ENCODE data around the gene FCER1G.

The FCER1G gene

DNA sequence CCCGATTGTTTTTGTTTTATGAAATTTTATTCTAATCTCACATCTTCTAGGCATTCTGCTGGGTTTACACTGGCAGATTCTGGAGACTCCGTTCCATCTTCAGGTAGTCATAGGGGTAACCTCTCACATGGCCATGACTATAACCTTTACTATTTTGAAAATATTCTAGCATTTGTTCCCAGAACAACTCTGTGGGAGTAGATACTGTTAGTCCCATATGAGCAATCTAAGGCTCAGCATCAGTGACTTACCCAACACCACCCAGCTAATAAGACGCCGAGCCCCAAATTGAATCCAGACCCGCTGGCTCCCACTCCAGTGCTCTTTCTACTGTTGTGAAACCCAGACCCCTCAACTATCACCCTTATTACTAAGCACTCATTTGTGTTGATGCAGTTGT, 26.1 kb upstream of the FCER1G start:
- DNase-seq, result no peak

DNA sequence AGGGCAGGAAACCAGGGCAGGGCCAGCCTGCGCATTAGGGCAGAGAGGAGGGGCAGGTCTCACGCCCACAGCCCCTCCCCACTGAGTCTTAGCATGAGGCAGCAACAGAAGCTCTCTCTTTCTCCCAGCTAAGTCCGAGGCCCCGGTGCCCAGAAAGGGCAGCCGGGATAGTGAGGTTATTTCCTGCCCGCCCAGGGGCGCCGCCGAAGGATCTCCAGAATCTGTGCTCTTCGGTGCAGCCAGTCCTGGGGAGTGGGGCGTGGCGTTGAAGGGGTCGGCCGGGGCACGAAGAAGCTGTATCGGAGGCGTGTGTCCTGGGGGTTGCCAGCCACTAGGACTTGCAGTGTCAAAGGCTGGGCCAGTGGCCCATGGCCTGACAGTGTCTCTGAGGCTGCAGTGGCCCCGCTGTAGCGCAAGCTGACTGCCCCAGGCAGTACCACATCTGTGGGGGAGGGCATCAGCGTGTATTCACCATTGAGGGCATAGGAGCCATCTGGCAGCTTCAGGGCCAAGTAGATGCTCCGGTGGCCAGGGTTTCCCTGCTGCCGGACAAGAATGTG, 24.1 kb upstream of the FCER1G start:
- DNase-seq, result no peak

DNA sequence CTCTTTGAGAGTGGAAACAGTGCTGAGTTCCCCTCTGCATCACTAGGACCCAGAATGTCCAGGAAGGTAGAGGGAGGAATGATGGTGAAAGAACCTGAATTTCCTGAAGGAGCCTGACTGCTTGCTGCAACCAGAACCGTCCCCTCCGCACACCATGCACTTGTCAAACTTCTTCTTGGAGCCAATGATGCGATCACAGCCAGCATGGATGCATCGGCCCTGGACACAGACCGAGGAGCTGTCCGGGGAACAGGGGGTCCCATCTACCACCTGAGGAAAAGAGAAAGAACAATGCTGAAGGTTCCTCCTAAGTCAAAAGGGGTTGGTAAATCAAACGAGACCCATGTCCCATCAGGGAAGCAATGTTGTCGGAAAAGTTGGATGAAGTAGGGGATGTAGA, 23.1 kb upstream of the FCER1G start:
- no peak for DNase-seq

DNA sequence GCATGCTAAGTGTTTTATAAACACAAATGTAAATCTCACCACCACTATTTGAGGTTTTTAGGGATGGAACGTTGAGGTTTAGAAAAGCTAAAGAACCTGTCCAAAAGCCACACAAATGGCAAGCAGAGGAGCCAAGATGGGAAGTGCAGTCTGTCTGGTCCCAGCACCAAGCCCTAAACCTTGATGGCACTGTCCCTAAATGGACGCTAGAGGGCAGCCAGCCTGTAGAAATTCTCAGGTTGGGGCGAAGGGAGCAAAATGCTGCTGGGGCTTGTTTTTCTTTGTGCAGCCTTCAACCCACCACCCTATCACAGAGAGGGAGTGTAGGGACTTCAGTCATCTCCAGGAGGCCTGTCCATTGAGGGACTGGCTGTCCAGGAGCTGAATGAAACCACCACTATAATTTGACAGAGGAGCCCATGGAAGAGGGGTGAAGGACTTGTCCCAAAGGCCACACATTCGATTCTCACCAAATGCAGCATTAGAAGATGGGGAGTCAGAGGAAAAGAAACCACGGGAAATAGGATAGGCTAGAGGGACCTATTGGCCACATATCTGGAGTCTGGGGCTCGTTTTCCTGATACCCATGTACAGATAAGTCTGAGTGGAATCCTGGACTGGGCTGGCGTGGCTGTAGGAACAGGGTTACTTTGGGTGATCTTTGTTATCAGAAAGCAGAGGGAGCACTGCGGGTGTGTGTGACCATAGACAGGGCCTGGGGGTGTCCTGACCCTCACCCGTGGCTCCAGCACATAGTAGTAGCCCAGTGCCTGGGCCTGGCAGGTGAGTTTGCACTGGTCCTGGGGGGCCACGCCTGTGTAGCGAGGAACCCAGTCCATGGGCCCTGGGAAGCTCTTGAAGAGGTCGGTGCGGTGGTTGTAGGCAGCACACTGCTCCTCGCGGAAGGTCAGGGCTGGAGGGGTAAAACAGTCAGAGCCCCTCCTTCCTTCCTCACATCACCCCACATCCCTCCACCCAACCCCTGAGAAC, 22.3 kb upstream of the FCER1G start:
- DNase-seq, result peak; percentile 67

DNA sequence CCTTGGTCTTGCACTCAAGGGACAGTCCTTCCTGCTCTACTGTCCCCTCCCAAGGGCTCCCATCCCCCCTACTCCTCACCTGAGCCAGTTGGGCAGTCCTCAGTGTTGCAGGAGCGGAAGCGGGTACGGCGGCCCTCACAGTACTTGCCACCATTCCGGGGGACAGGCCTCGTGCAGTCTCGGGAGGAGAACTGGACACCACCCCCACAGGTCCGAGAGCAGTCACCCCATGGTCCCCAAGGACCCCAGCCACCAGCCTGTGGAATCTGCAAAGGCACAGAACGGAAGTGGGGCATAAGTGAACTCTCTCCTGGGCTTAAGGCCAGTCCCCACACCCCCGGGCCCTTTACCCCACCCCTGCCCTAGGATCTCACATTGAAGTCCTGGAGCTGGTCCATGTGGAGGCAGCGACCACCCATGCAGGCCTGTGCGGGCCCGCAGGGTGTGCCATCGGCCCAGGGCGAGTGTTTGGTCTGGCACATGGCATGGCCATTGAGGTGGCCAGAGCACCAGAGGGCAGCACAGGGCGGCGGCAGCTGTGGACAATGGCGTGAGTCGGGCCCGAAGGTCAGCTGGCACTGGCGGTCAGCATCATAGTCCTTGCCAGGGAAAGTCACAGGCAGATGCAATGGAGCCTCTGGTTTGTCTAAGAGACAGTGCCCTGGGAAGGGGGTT, 21.4 kb upstream of the FCER1G start:
- DNase-seq, result no peak

DNA sequence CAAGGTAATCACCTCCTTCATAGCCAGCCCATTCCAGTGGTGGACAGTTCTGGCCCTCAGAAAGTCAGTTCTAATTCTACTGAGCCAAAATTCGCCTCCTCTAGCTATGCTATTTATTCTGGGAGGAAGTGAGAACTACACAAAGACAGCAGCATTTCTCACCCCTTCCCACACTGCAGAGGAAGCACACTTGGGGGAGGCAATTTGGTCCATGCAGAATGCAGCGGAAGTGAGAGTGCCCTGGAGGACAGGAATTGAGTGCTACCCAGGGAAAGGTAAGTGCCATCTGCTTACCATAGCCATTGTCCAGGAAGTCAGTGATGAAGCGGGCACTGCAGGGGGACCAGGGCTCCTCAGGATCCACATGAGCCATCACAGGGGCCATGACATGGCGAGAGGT, 19.9 kb upstream of the FCER1G start:
- DNase-seq, result no peak

DNA sequence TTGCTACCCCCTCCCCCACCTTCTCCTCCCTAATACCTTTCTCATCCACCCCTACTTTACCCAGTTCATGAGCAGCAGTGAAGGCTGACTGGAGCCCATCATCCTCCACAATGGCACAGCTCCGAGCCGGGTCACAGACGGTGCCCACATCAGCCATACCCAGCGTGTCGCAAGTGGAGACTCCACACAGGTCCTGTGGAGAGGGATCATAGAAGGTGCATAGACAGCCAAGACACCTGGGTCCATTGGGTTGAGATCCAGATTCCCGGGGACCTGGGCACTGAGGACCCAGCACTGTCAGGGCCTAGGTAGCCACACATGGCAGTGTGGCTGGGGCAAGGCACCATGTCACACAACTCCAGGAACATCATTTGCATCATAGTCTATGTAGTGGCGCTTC, 19.0 kb upstream of the FCER1G start:
- DNase-seq, result no peak

DNA sequence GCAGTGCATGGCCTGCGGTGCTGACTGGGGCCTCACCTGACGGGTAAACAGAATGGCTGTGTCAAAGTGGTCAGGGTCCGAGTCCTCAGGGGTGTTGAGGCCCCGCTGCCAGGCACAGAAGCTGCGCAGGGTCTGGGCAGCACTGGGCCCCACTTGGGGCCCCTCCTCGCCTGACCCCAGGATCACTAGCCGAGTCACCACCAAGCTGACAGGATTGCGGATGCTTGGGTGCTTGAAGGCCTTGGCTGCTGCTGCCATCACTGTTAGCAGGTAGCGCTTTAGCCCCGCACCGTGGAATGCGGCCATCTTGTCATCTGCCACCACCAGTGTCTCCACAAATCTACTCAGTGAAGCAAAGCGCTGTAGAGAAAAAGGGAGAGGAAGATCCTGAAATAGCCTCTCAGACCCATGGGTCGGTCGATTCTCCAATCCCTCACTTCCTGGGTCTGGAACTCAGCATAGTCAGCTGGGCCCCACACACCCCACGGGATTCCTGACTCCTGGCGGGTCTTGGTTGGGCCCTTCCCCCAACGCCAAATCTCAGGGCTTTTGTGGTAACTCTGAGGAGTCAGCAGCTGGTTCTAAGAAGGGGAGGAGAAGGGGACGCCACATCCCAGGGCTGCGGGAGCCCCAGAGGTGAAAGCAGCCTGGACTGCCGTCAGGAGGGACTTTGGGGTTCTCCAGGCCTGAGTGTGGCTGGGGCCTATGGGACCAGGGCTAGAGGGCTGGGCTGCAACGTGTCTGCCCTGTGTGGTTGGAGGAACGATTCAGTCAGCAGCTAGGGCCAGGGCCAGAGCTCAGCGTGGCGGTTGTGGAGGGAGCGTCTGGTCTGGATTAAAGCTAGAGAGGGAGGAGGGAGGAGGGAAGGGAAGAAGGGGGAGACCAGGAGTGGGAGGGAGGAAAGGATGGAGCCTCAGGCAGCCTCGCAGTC, 18.3 kb upstream of the FCER1G start:
- no peak for DNase-seq

DNA sequence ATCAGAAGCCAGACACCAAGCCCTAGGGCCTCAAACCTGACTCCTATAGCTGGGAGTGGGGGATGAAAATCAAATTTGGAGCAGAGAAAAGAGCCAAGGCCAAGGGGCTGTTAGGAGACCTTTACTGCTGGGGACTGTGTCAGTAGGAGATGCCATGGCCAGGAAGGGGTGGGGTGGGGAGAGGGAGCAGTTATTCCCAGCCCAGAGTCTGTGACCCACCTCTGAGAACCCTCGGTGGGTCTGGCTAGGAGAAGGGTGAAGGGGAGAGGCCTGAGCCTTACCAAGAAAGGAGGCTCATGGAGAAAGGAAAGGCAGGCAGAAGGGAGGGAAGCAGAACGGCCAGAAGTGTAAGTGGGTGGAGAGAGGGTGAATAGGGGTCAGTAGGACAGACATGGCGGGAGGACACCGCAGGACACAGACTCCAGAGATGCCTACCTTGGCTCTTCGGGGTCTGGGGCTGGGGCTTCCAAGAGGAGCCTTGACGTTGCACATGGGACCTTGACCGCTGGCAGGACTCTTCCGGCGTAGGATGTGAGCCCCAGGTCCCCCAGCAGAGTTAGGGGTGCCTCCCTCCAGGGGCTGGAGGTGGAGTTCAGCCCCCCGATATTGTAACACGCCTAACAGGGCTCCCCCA, 17.4 kb upstream of the FCER1G start:
- no peak for DNase-seq

DNA sequence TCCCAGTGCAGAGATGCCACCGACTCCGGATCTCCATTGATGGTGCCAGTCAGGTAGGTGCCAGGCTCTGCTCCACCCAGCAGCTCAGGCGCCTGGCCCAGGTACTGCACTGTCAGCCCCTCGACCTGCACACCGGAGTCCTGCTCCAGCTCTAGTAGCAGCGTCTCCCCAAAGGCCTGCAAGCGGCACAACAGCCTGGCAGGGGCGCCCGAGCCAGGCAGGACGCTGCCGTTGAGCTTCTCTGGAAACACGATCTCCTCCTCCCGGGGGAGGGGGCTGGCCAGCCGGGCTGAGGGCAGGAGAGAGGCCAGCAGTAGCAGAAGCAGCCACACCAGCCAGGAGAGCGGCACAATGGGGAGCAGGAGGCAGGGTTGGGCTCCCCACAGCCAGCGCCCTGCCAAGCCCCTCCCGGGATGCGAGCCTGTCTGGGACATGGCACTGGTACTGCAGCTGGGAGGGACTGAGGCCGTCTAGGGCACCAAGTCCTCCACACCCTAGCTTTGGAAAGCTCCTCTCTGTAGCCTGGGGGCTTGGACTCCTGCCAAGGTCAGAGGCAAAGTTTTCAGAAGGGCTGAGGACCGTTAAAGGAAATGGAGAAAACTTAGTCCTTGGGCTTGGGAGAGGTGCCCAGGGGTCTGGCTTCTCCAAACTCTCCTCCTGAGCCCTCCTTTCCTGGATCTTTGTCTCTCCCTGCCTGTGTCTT, 16.8 kb upstream of the FCER1G start:
- no peak for DNase-seq

DNA sequence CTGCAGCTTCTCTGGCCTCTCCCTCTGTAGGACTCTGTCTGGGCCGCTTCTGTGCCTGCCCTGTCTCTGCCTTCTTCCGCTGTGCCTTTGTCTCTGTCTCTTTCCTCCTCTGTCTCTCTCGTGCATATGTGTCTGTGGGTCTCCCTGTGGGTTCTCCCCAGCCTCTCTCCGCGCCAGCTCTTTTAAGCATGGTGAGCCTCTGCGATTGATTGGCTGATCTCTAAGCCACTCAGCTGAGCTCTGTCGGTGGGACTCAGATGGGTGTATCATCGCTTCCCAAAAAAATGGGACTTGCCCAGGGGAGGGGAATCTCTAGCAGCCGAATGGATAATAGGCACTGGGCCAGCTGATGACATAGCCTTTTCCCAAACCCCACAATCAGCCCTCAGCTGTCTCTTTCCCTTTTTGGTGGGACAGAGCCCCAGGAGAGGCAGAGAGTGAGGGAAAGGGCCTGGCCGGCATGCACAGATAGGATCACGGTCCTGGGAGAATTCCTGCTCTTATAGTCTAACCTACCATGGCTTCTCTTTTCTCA, 16.1 kb upstream of the FCER1G start, which contains the start of gene ADAMTS4:
TSS of gene ADAMTS4 (minus strand) at position 158 of the 535 bp plus-strand sequence. CDS start 427 bp downstream, outside the sequence.
- DNase-seq, result no peak

DNA sequence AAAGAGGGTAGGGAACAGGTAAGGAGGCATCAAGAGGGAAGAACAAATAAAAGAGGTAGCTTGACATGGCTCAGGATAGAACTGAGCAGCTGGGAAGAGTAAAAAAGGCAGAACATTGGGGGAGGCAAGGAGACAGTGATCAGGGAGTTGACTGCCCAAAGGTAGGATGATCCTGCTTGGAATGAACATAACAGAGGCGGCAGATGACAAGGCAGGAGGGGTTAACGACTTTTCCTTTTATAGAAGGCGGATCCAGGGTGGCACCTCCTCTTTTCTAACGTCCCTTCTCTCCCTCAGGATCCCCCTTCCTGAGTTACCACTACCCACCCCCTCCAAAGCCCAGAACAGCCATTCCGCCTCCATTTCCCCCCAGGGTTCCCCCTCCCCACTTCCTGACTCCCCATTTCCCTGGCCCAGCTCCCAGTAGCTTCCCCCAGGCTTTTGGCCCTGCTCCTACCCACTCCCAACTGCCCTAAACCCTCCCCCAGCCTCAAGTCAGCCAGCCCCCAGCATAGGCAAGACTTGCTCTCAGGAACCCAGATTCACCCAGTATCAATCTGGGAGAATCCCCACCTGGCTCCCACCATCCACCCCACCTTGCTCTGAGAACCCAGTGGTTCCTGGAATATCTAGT, 15.5 kb upstream of the FCER1G start:
- DNase-seq, result no peak

DNA sequence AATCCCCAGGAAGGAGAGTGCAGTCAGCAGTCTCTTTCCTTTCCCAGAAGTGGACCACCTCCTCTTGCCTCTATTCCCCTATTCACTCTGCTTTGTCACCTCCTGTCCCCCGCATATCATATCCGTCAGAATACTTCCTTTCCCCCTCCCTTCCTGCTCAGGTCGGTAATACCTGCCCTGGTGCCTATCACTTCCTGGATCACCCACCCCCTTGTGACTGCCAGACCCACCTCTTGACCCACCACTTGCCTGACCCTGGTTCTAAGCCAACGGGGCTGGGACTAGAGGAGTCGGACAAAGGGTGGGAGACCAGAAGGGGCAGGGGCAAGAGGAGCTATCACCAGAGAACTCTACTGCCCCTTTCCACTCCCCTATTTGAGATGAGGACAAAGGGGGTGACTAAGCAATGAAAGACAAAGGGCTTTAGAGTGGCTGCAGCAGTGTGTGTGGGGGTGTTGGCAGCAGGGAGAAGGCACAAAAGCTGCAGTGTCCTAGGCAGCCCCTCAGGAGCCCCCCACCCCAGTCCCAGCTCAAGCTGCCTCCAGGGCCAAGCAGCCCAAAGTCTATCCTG, 14.6 kb upstream of the FCER1G start:
- DNase-seq, result no peak

DNA sequence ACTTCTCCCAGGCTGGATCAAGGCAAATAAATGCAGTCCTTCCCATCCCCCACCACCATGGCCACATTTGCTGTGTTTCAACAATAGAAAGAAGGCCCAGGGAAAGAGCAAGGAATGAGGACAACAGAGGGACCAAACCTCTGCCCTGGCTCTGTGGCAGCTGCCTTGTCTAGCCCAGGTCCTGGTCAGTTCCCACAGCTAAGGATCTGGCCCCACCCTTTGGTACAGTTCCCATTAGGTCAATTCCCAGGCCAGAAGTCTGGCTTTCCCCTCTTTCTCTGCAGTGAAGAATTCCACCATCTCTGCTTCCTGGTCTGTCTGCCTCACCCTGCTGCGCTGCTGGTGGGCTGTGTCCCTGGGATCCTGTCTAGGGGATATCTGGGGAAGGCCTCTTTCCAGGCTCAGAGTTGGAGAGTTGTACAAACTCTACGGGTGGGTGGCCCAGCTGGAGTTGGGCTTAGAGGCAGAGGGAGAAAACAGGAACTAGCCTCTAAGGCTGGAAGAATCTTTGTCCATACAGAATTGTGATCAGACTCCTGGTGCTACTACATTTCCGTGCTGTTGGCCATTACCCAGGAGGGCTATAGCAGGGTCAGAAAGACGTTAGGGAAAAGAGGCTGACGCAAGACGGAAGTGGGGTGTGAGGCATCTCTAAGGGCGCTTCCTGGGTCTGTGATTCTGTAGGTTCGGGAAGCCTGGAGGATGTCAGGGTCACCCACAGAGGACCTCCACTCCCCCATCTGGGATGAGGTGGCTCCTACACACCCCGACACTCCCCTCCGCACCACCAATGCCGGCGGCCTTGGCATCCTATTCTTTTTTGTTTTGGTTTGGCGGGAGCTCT, 13.9 kb upstream of the FCER1G start:
- DNase-seq, result no peak

DNA sequence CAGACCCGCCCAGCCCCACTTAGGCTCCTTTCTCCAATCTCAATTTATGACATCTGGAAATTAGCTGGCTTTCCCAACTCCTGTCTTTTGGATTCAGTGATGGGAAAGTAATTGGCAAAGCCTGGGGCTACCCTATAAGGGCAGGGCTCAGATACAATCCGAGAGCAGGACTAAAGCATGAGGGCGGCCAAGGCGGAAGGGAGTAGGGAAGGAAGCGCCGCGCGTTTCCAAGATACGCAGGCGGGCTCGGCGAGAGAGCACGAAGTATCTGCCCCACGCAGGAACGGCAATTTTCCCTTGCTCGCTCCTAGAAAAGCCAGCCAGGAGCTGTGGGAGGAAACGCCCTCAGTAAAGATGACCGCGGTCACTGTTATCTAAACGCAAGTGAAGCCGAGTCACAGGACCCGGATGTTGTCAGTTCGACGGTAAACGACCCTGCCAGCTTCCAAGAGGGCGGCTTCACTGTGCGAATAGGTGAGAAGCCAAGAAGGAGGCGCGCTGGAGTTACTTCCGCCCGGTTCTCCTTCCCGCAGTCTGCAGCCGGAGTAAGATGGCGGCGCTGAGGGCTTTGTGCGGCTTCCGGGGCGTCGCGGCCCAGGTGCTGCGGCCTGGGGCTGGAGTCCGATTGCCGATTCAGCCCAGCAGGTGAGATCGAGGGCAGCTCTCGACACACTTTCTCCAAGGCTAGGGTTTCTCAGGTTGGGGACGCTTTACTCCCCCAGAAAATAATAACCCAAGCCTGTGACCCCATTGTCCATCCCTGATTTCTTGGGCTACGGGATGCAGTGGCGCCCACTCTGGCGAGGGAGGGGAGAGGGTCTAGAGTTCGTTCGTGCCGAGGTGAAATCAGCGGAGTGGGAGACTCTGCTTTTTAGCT, 13.0 kb upstream of the FCER1G start, which contains the start of gene NDUFS2:
TSS of gene NDUFS2 (plus strand) at position 532 of the 877 bp plus-strand sequence. CDS start at position 551, 19 bp downstream.
- peak; percentile 93 for DNase-seq

DNA sequence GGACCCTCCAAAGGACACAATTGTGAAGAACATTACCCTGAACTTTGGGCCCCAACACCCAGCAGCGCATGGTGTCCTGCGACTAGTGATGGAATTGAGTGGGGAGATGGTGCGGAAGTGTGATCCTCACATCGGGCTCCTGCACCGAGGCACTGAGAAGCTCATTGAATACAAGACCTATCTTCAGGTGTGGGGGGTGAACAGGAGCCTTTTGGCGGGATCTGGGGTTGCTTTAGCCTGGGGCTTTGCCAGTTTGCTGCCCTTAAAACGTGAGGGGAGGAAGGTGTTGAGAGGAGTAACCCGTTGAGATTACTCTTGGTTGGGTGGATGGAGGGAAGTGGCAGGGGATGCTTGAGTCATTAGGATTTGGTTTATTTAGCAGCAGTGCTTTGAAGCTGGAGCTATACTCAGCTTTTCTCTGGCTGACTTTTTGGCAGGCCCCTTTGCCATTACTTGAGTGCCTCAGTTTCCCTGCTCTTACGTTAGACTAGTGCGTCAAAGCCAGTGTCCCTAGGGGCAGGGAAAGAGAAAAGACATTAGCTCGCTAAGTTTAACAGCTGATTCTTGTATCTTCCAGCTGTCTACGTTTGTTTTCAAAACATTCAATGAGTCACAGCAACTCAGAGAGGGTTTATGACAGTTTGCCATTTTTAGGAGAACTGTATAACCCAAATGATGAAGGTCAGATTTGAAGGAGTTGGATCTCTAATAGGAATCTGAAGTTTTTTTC, 8.5 kb upstream of the FCER1G start:
- no peak for DNase-seq

DNA sequence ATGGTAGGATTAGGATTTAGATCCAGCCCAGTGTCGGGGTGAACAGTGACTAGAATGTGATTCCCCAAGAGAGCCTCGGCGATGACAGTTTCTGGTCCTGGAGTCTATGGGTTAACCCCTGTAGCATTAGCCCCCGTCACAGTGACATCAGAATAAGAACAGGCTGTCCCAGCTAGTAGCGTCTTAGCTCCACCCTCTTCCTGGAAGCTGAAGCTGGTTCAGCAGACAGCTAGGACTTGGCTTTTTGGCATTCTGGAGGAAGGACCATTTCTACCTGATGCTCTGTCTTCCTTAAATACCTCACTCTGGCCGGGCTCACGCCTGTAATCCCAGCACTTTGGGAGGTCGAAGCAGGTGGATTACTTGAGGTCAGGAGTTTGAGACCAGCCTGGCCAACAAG, 7.9 kb upstream of the FCER1G start:
- DNase-seq, result no peak
